GM12878 (cell line): ENCODE measurements around the gene GNAZ. TPM values are rescaled to one million over a fixed set of nuclear protein-coding genes. Genes with fewer than 3 reads are reported as not detected.

ENCODE experiments used
- ATAC-seq: fragments of 200-7000 bp; cut with Tn5 transposase; 3 replicates; pipeline ENCODE4 v1.9.1; 2020; ENCODE audit warnings: mild to moderate bottlenecking, moderate library complexity
- BruUV-seq: library from RNA; stranded (reverse); fragments of 400-500 nt; replicated peaks from 2 replicates; lab custom pipeline; 2021; lab: Mats Ljungman, UMichigan
- CTCF ChIA-PET: fragments of 300-600 bp; sonication (Branson Sonifier 250); formaldehyde crosslinking; extraction: SDS; loops from one replicate; lab custom pipeline; 2021; ENCODE audit warnings: inconsistent platforms; lab: Yijun Ruan, JAX
- POLR2A ChIA-PET: fragments of 350-600 bp; formaldehyde crosslinking; extraction: SDS; loops from one replicate; lab custom pipeline; 2021; ENCODE audit warnings: inconsistent platforms; lab: Charles Lee
- RAD21 ChIA-PET: fragments of 300-600 bp; sonication (Branson Sonifier 250); formaldehyde crosslinking; loops from one replicate; lab custom pipeline; 2023; ENCODE audit warnings: antibody characterized with exemption; ENCODE audit not compliant: unreplicated experiment; lab: Charles Lee
- SMC1A ChIA-PET: fragments of 300-600 bp; sonication (Branson Sonifier 250); formaldehyde crosslinking; loops from one replicate; lab custom pipeline; 2023; ENCODE audit not compliant: unreplicated experiment, uncharacterized antibody; lab: Charles Lee
- DNase-seq: peaks from one replicate; pipeline ENCODE4 v3.0.0-alpha.2; 2011; ENCODE audit warnings: low read depth, low spot score
- FAIRE-seq: peaks from 3 replicates; lab custom pipeline; 2011; peaks lifted over from hg19 to GRCh38; lab: Jason Lieb, UNC
- H2AFZ ChIP-seq: 2 replicates; pipeline ENCODE4 v1.6.0; 2011; ENCODE audit warnings: low read depth, low read length, control low read depth; ENCODE audit not compliant: control insufficient read depth
- H3K27ac ChIP-seq: 2 replicates; pipeline ENCODE4 v1.5.1; 2011; ENCODE audit warnings: control low read depth; ENCODE audit not compliant: control insufficient read depth, insufficient read depth
- H3K27me3 ChIP-seq, 2 experiments: replicated peaks in 1 of 2; 2 replicates each; pipeline versions ENCODE4 v1.6.0 to v1.6.1; 2011; ENCODE audit warnings: low read length in 1 of 2; ENCODE audit not compliant: control insufficient read depth in 2 of 2, insufficient read depth in 2 of 2
- H3K36me3 ChIP-seq, 2 experiments: 2 replicates each; pipeline ENCODE4 v1.5.1; 2011; ENCODE audit warnings: low read length in 1 of 2; ENCODE audit not compliant: control insufficient read depth in 2 of 2, insufficient read depth in 2 of 2
- H3K4me1 ChIP-seq: 2 replicates; pipeline ENCODE4 v1.6.1; 2011; ENCODE audit warnings: mild to moderate bottlenecking, low read length, moderate library complexity, mixed read lengths; ENCODE audit not compliant: control insufficient read depth, insufficient read depth
- H3K4me2 ChIP-seq: 2 replicates; pipeline ENCODE4 v1.6.0; 2011; ENCODE audit warnings: control low read depth; ENCODE audit not compliant: control insufficient read depth, insufficient read depth
- H3K4me3 ChIP-seq: fragments of 200-600 bp; sonication (generic); 2 replicates; pipeline ENCODE4 v1.5.1; 2016
- H3K79me2 ChIP-seq: 2 replicates; pipeline ENCODE4 v1.6.0; 2011; ENCODE audit warnings: low read length; ENCODE audit not compliant: control insufficient read depth, insufficient read depth
- H3K9ac ChIP-seq: 2 replicates; pipeline ENCODE4 v1.8.0; 2011; ENCODE audit warnings: low read length, control low read depth, mixed read lengths; ENCODE audit not compliant: control insufficient read depth, insufficient read depth
- H3K9me3 ChIP-seq: replicated peaks from 3 replicates; pipeline ENCODE4 v1.5.1; 2011; ENCODE audit warnings: mild to moderate bottlenecking, low read length; ENCODE audit not compliant: control insufficient read depth, insufficient read depth
- H4K20me1 ChIP-seq: 2 replicates; pipeline ENCODE4 v1.6.0; 2011; ENCODE audit not compliant: control insufficient read depth, insufficient read depth
- ASH2L ChIP-seq: fragments of 300-600, 200-600 bp; sonication (generic); IDR thresholded peaks from 2 replicates; pipeline ENCODE4 v1.6.1; 2017; ENCODE audit warnings: low read depth, mild to moderate bottlenecking, borderline replicate concordance
- ATF7 ChIP-seq: fragments of 450-650 bp; IDR thresholded peaks from 2 replicates; pipeline ENCODE4 v1.6.1; 2016; ENCODE audit warnings: low read depth, mild to moderate bottlenecking
- BACH1 ChIP-seq: fragments of 450-650 bp; IDR thresholded peaks from 2 replicates; pipeline ENCODE4 v1.6.1; 2017; ENCODE audit warnings: mild to moderate bottlenecking, borderline replicate concordance
- EED ChIP-seq: sonication (generic); IDR thresholded peaks from 2 replicates; pipeline ENCODE4 v1.6.1; 2016; ENCODE audit warnings: antibody characterized with exemption, low read depth
- FOXK2 ChIP-seq: fragments of 450-650 bp; IDR thresholded peaks from 2 replicates; pipeline ENCODE4 v1.6.1; 2017; ENCODE audit warnings: mild to moderate bottlenecking, moderate library complexity
- GATAD2B ChIP-seq: fragments of 450-650 bp; conservative IDR thresholded peaks from 2 replicates; pipeline ENCODE4 v1.6.1; 2017; ENCODE audit warnings: low read depth, mild to moderate bottlenecking, moderate library complexity
- HDAC2 ChIP-seq: fragments of 200-600 bp; sonication (generic); IDR thresholded peaks from 2 replicates; pipeline ENCODE4 v1.6.1; 2017
- IKZF2 ChIP-seq, 2 experiments: fragments of 450-650 bp; IDR thresholded peaks; 2 replicates each; pipeline ENCODE4 v1.6.1; 2017; ENCODE audit warnings: mild to moderate bottlenecking in 2 of 2, moderate library complexity in 2 of 2
- IRF4 ChIP-seq: IDR thresholded peaks from 2 replicates; pipeline ENCODE4 v1.6.1; 2011; ENCODE audit warnings: low read depth, low read length
- LARP7 ChIP-seq: fragments of 450-650 bp; IDR thresholded peaks from 2 replicates; pipeline ENCODE4 v1.6.1; 2017; ENCODE audit warnings: mild to moderate bottlenecking
- MTA2 ChIP-seq: fragments of 450-650 bp; IDR thresholded peaks from 2 replicates; pipeline ENCODE4 v1.6.1; 2016; ENCODE audit warnings: low read depth, mild to moderate bottlenecking, moderate library complexity
- NFXL1 ChIP-seq: fragments of 450-650 bp; IDR thresholded peaks from 2 replicates; pipeline ENCODE4 v1.6.1; 2017; ENCODE audit warnings: antibody characterized with exemption, mild to moderate bottlenecking, borderline replicate concordance
- PAX5 ChIP-seq: IDR thresholded peaks from 2 replicates; pipeline ENCODE4 v1.6.1; 2011; ENCODE audit warnings: low read depth, low read length, borderline replicate concordance
- SREBF1 ChIP-seq: IDR thresholded peaks from 2 replicates; pipeline ENCODE4 v1.6.1; 2012; ENCODE audit warnings: mild to moderate bottlenecking, low read length
- SUZ12 ChIP-seq: fragments of 200-600 bp; sonication (generic); IDR thresholded peaks from one replicate; pipeline ENCODE4 v1.6.1; 2018; ENCODE audit warnings: antibody characterized with exemption, mild to moderate bottlenecking; ENCODE audit not compliant: unreplicated experiment
- ZSCAN29 ChIP-seq: fragments of 450-650 bp; IDR thresholded peaks from 2 replicates; pipeline ENCODE4 v1.6.1; 2017; ENCODE audit warnings: mild to moderate bottlenecking, moderate library complexity
- WGBS: methylation state at CpG from one replicate; pipeline ENCODE4 v1.1.6; 2016; ENCODE audit warnings: low lambda C conversion rate; ENCODE audit not compliant: insufficient replicate concordance, insufficient coverage; ENCODE audit errors: missing lambda C conversion rate; 5-methylcytosine and 5-hydroxymethylcytosine counted together
- in situ Hi-C: fragments of 300-500 bp; cut with MboI; formaldehyde crosslinking; loops from 9 replicates; pipeline ENCODE4 v1.14.3; 2018; ENCODE audit warnings: mixed read lengths
- intact Hi-C: fragments of 100-400 bp; cut with micrococcal nuclease; formaldehyde crosslinking; loops from one replicate; pipeline ENCODE4 v1.14.2; 2022; ENCODE audit not compliant: unreplicated experiment
- polyA plus RNA-seq, 11 experiments: library from polyadenylated mRNA; depleted of rRNA in 4 of 11; unstranded in 6 of 11; stranded (reverse) in 5 of 11; fragments of >200 nt; fragmentation: Nextera tagmentation in 4 of 11; fragmentation: Illumina TruSeq in 1 of 11; extraction: Ambion mirVana in 4 of 11; extraction: Trizol in 1 of 11; gene quantifications; 1 replicate in 1 of 11; 2 replicates in 10 of 11; pipeline versions ENCODE4 v1.2.1 to v1.2.3, GENCODE V29; 2011 to 2016; ENCODE audit warnings: inconsistent platforms in 2 of 11, missing spikeins in 2 of 11, low read depth in 1 of 11
- total RNA-seq, 4 experiments: library from RNA; depleted of rRNA in 3 of 4; stranded (reverse); fragments of >200 nt in 3 of 4; fragmentation: Illumina TruSeq in 1 of 4; extraction: Trizol in 1 of 4; gene quantifications; 2 replicates each; pipeline versions ENCODE4 v1.2.1 to v1.2.3, GENCODE V29; 2013 to 2021
- TF ChIP-seq, protein P1 (sequence below): IDR thresholded peaks from 2 replicates; pipeline ENCODE4 v1.6.1; 2011; ENCODE audit warnings: low read depth, low read length, improper control_type of control experiment, borderline replicate concordance
- TF ChIP-seq, protein P2 (sequence below): fragments of 450-650 bp; IDR thresholded peaks from 2 replicates; pipeline ENCODE4 v1.6.1; 2018; ENCODE audit warnings: borderline replicate concordance, mild to moderate bottlenecking; ENCODE audit not compliant: partially characterized antibody
- TF ChIP-seq, protein P3 (sequence below): fragments of 150-350 bp; IDR thresholded peaks from 2 replicates; pipeline ENCODE4 v1.6.1; 2014; ENCODE audit warnings: mild to moderate bottlenecking, low read depth, low read length
- TF ChIP-seq, protein P4 (sequence below): fragments of 450-650 bp; IDR thresholded peaks from 2 replicates; pipeline ENCODE4 v1.6.1; 2016; ENCODE audit warnings: mild to moderate bottlenecking

Gene GNAZ
- total and polyA plus RNA-seq, 10 of the 15 experiments (the other 5 are each of a cell fraction or from before 2014, with no cell fraction given), result 0.09 to 1.0 (median 0.44) TPM; not detected in 1

DNA sequence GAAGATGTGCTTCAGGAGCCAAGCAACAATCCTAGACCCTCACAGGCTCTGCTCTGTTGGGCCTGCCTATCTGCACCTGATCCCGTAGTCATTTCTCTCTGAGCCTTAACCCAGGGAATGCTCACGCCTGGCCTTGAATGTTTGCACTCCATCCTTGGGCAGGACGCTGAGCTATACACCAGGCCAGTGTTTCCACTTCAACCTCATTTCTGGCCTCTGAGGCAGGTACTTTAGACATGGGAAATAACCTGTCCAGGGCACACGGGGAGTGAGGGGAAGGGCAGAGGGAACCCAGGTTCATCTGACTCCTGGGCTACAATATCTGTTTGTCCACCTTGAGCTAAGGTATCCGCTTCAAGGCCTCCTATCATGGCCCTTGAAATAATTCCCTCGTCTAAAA, 61.6 kb downstream of the GNAZ start:
- no peak for DNase-seq
- no peak for ATAC-seq
- WGBS, result 60% methylated on average over 6 of the region's 6 CpGs
- Histone ChIP-seq H3K9me3 (no peaks in the 10 kb centered on the region), H3K27me3 (no peaks in the 10 kb centered on the region), H4K20me1 (no peaks in the 10 kb centered on the region), H3K4me2 (no peak overlapping the region), H3K9ac (no peak overlapping the region), H3K4me3 (no peak overlapping the region), H3K79me2 (no peaks in the 10 kb centered on the region), H3K4me1 (peaks cover 13% of the 10 kb centered on the region), H3K27ac (no peak overlapping the region), H2AFZ (no peak overlapping the region), H3K36me3 (no peaks in the 10 kb centered on the region)
- CTCF ChIA-PET, result interaction anchor here (0.8 to 11.1 kb wide), 7 partner anchors 8 to 254 kb away, joined by 3 to 539 read pairs (median 3); no protein-coding TSS in a partner anchor
- FAIRE-seq, result no peak
- no TSS peak for BruUV-seq
- POLR2A ChIA-PET, result interaction anchor here (1.1 to 2.4 kb wide), 2 partner anchors 13 to 172 kb away, joined by 3 to 6 read pairs; no protein-coding TSS in a partner anchor
- RAD21 ChIA-PET, result interaction anchor here (1.0 to 5.8 kb wide), 3 partner anchors 174 to 322 kb away, joined by 3 to 84 read pairs (median 4); no protein-coding TSS in a partner anchor
- in situ Hi-C loops, result loop anchor here (10.0 kb wide), 1 partner anchor 777 kb away; no protein-coding TSS in a partner anchor
- intact Hi-C loops, result no loop called here
- TF ChIP-seq ASH2L, result no peak
- no peak for TF ChIP-seq FOXK2
- no peak for TF ChIP-seq SUZ12
- TF ChIP-seq SREBF1, result no peak
- TF ChIP-seq BACH1, result no peak
- no peak for TF ChIP-seq NFXL1
- no peak for TF ChIP-seq LARP7
- TF ChIP-seq, protein P1, sequence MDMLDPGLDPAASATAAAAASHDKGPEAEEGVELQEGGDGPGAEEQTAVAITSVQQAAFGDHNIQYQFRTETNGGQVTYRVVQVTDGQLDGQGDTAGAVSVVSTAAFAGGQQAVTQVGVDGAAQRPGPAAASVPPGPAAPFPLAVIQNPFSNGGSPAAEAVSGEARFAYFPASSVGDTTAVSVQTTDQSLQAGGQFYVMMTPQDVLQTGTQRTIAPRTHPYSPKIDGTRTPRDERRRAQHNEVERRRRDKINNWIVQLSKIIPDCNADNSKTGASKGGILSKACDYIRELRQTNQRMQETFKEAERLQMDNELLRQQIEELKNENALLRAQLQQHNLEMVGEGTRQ, result no peak
- no peak for TF ChIP-seq IKZF2 (IDR thresholded peaks at IDR 0.05)
- no peak for TF ChIP-seq HDAC2
- no peak for TF ChIP-seq EED
- TF ChIP-seq IRF4, result no peak
- TF ChIP-seq MTA2, result no peak
- TF ChIP-seq, protein P2, sequence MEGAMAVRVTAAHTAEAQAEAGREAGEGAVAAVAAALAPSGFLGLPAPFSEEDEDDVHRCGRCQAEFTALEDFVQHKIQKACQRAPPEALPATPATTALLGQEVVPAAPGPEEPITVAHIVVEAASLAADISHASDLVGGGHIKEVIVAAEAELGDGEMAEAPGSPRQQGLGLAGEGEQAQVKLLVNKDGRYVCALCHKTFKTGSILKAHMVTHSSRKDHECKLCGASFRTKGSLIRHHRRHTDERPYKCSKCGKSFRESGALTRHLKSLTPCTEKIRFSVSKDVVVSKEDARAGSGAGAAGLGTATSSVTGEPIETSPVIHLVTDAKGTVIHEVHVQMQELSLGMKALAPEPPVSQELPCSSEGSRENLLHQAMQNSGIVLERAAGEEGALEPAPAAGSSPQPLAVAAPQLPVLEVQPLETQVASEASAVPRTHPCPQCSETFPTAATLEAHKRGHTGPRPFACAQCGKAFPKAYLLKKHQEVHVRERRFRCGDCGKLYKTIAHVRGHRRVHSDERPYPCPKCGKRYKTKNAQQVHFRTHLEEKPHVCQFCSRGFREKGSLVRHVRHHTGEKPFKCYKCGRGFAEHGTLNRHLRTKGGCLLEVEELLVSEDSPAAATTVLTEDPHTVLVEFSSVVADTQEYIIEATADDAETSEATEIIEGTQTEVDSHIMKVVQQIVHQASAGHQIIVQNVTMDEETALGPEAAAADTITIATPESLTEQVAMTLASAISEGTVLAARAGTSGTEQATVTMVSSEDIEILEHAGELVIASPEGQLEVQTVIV, result no peak
- TF ChIP-seq, protein P3, sequence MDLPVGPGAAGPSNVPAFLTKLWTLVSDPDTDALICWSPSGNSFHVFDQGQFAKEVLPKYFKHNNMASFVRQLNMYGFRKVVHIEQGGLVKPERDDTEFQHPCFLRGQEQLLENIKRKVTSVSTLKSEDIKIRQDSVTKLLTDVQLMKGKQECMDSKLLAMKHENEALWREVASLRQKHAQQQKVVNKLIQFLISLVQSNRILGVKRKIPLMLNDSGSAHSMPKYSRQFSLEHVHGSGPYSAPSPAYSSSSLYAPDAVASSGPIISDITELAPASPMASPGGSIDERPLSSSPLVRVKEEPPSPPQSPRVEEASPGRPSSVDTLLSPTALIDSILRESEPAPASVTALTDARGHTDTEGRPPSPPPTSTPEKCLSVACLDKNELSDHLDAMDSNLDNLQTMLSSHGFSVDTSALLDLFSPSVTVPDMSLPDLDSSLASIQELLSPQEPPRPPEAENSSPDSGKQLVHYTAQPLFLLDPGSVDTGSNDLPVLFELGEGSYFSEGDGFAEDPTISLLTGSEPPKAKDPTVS, result no peak
- TF ChIP-seq, protein P4, sequence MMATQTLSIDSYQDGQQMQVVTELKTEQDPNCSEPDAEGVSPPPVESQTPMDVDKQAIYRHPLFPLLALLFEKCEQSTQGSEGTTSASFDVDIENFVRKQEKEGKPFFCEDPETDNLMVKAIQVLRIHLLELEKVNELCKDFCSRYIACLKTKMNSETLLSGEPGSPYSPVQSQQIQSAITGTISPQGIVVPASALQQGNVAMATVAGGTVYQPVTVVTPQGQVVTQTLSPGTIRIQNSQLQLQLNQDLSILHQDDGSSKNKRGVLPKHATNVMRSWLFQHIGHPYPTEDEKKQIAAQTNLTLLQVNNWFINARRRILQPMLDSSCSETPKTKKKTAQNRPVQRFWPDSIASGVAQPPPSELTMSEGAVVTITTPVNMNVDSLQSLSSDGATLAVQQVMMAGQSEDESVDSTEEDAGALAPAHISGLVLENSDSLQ, result no peak
- no peak for TF ChIP-seq ATF7
- TF ChIP-seq ZSCAN29, result no peak
- TF ChIP-seq PAX5, result no peak
- no peak for TF ChIP-seq GATAD2B
- SMC1A ChIA-PET, result interaction anchor here (0.7 to 8.6 kb wide), 8 partner anchors 10 to 254 kb away, joined by 3 to 277 read pairs (median 4); no protein-coding TSS in a partner anchor
